ENCODE data around the gene TRIM24.
"Not testable (repeated sequence)": the region's sequence is repeated elsewhere in the genome, so short reads cannot be mapped to it uniquely, and the experiment has no call there.

Gene TRIM24

DNA sequence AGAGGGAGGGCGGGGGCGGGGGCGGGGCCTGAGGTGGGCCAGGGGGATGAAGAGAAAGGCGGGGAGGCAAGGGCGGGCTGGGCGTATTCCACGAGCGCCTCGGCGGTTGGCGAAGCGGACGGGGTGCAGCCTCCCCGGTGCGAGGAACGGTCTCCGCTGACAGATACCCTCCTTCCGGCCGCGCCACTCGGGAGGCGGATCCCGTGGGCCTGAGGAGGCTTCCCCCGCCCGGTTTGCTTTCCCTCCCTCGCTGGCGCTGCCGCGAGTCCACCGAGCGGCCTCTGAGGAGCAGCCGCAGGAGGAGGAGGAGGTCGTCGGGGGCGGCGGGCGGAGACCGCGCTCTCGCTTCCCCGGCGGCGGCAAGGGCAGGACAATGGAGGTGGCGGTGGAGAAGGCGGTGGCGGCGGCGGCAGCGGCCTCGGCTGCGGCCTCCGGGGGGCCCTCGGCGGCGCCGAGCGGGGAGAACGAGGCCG is at the start of gene TRIM24:
TSS of gene TRIM24 (plus strand) at position 84 of the 473 bp plus-strand sequence. CDS start at position 374, 290 bp downstream.
- TF ChIP-seq, protein P1, sequence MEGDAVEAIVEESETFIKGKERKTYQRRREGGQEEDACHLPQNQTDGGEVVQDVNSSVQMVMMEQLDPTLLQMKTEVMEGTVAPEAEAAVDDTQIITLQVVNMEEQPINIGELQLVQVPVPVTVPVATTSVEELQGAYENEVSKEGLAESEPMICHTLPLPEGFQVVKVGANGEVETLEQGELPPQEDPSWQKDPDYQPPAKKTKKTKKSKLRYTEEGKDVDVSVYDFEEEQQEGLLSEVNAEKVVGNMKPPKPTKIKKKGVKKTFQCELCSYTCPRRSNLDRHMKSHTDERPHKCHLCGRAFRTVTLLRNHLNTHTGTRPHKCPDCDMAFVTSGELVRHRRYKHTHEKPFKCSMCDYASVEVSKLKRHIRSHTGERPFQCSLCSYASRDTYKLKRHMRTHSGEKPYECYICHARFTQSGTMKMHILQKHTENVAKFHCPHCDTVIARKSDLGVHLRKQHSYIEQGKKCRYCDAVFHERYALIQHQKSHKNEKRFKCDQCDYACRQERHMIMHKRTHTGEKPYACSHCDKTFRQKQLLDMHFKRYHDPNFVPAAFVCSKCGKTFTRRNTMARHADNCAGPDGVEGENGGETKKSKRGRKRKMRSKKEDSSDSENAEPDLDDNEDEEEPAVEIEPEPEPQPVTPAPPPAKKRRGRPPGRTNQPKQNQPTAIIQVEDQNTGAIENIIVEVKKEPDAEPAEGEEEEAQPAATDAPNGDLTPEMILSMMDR (conservative IDR thresholded peaks at IDR 0.05): no peak
- no peak; the same call in 1 of the 2 replicates for TF ChIP-seq ZFX (IDR thresholded peaks at IDR 0.05)
- peak within 1 kb of the TSS; percentile 98 for H3K27ac ChIP-seq

DNA sequence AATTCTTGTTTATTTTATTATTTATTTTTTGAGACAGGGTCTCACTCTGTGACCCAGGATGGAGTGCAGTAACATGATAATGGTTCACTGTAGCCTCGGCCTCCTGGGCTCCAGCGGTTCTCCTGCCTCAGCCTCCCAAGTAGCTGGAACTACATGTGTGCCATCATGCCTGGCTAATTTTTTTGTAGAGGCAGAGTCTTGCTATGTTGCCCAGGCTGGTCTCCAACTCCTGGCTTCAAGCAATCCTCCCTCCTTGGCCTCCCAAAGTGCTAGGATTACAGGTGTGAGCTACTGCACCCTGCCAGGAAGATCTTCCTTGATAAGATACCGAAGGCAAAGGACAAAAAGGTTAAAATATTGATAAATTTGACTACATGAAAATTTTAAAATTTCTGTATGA is 48.0 kb upstream of the TRIM24 start:
- not testable (repeated sequence) for H3K27ac ChIP-seq

DNA sequence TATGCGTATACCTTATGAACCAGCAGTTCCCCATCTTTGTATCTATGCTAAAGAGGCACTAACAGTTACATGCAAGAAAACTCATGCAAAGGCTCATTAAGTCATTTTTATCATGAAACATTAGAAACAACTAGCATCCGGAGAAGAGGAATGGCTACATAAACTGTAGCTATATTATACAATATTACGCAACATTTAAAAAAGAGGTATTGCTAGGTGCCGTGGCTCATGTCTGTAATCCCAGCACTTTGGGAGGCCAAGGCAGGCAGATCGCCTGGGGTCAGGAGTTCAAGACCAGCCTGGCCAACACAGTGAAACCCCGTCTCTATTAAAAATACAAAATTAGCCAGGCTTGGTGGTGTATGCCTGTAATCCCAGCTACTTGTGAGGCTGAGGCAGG is 47.1 kb upstream of the TRIM24 start:
- not testable (repeated sequence) for H3K27ac ChIP-seq

DNA sequence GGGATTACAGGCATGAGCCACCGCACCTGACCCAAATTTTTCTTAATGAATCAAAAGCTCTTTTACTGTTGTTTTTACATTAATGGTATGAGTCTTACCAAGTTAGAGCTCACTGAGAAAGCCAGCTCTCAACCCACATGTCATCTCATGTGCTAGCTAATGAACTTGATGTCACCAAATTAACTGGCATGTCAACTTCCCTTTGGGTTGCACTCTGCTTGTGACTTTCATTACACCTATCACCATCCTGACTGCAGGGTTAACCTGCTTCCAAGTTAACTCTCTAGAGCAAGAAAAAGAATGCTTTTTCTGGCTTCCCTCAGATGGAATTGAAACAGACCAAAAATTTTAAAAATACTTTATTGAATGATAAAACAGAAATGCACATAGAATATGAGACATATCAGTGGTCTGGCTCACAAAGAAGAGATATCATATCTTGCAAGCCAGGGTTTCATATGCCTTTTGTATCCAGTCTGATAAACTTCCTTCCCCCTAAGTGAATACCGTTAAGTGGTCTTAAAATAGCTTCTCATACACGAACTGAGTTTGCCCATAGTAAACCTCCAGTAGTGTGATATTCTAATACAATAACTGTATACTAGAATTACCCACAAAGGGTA is 42.9 kb upstream of the TRIM24 start:
- no peak overlapping the region for H3K27ac ChIP-seq
- no peak for TF ChIP-seq ZFX (IDR thresholded peaks at IDR 0.05)
- TF ChIP-seq, protein P1 (conservative IDR thresholded peaks at IDR 0.05): no peak

DNA sequence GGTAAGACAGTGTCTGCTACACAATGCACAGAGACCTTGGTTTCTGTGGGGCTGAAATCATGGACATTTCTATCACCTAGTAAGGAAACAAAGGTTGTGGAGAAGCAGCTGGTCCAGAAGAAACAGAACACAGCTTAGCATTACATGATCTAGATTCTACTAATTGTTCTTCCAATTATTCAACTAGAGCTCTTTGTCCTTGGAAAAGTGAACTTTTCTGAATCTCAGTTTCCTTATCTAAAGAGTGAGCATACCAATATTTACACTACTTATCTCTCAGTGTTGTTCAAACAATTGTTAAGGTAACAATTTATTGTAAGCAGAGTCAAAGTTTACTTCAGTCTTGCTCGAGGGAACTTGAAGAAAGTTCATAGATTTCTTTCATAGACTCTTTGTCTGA is 42.3 kb upstream of the TRIM24 start:
- no peak overlapping the region for H3K27ac ChIP-seq
- TF ChIP-seq, protein P1 (conservative IDR thresholded peaks at IDR 0.05): no peak
- TF ChIP-seq ZFX (IDR thresholded peaks at IDR 0.05): no peak

DNA sequence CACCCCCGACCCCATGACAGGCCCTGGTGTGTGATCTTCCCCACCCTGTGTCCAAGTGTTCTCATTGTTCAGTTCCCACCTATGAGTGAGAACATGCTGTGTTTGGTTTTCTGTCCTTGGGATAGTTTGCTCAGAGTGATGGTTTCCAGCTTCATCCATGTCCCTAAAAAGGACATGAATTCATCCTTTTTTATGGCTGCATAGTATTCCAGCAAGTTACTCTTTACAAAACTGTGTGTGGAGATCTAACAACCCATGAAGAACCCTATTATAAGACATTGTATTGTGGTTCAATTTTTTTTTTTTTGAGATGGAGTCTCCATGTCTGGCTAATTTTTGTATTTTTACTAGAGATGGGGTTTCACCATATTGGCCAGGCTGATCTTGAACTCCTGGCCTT is 41.7 kb upstream of the TRIM24 start:
- H3K27ac ChIP-seq: not testable (repeated sequence)

DNA sequence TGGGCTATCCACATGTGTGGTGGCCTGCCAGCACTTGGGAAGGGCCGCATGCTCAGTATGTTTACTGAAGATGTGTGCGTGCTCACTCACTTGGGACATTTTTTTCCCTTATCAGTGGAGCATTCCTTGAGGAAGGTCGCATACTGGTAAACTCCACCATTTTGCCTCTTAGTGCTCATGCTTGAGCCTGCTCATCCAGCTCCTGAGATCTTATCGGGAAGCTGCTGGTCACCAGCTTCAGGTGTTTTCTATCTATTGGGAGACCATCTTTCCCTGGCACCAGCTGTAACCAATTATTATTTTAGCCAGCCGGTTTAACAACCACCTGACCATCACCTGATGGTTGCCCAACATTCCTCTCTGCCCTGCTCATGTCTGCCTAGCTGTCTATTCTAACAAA is 35.0 kb upstream of the TRIM24 start:
- H3K27ac ChIP-seq: no peak overlapping the region
- TF ChIP-seq ZFX (IDR thresholded peaks at IDR 0.05): no peak
- TF ChIP-seq, protein P1 (conservative IDR thresholded peaks at IDR 0.05): no peak

DNA sequence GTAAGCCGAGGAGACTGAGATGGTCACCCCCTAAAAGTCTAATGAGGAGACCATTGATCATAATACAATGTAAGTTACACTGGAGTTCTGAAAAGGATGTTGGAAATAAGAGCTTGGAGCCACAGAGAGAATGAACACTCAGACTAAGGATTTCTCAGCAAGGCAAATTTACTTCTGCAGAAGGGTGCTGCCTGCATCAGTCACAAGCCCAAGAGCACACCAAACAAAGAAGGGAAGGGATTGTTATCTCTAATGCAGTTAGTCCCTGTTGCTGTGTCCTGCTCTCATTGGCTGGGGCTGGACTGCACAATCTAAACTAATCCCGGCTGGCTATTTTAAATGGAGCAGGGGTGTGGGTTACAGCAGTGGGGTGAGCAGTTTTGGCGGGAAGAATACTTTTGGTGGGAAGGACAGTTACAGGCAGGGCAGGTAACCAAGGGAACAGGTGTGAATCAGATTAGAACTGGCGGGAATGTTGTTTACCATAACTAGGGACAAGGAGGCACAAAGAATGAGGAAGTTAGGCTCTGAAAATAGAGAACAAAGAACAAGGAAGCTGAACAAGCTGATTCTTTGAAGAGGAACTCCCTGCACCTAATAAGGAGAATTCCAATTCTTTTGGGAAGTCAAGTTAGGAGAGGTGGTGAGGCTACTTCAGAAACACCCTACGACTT is 30.3 kb upstream of the TRIM24 start:
- no peak overlapping the region for H3K27ac ChIP-seq
- TF ChIP-seq ZFX (IDR thresholded peaks at IDR 0.05): no peak
- TF ChIP-seq, protein P1 (conservative IDR thresholded peaks at IDR 0.05): no peak

DNA sequence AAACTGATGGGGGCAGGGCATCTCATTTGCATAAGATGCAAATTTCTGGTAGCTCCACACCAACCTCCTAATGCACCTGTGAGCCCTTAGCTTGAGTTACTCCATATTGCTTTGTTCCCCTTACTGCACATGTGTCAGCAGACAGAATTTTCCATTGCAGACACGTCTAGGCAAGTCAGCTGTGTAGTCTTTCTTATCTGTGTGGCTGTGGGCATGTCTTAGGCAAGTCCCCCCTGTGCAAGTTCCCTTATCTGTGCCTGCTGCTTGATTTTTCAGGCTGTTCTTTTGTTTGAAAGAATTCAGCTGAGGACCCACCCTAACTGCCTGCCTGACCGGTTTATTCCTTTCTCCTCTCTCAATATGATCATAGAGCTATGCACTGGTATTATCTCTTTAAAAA is 28.5 kb upstream of the TRIM24 start:
- H3K27ac ChIP-seq: no peak overlapping the region
- TF ChIP-seq, protein P1 (conservative IDR thresholded peaks at IDR 0.05): no peak
- no peak for TF ChIP-seq ZFX (IDR thresholded peaks at IDR 0.05)
